Measurements from ENCODE around the gene CEMIP2. TPM values are rescaled to one million over a fixed set of nuclear protein-coding genes. Genes with fewer than 3 reads are reported as not detected.
A peak's percentile ranks its signal among the peaks of the same experiment; 100 is the strongest.

CEMIP2 gene
- total and polyA plus RNA-seq, 2 of the 13 experiments (the other 11 are each of a cell fraction or from before 2014, with no cell fraction given): 94.3 to 128 TPM

DNA sequence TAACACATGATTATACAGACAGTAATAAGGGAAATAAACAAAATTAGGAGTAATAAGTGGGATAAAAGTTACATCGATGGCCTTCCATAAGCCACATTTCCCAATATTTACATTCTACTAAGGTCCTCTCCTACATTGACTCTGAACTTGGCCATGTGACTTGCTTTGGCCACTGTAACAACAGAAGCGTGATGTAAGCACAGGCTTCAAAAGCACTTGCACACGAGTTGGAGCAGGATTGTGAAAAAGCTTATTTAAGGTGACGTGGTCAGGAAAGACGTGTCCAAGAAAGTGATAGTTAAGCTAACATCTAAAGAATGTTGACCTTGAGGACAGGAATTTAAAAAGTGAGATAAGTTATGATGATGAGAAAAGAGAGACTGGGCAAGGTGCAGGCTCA, 9.8 kb upstream of the CEMIP2 start (continued):
- peak; percentile 61; the same call in 1 of the 2 replicates for TF ChIP-seq HMGXB3 (CRISPR knock-in tag; IDR thresholded peaks at IDR 0.05; ENCODE audit: borderline replicate concordance)
- 0 out of 2 replicates have a peak, but pooled peaks have one; percentile 20 for TF ChIP-seq MIER2 (CRISPR knock-in tag; IDR thresholded peaks at IDR 0.05)
- TF ChIP-seq ETV5 (CRISPR knock-in tag; IDR thresholded peaks at IDR 0.05; ENCODE audit: borderline replicate concordance): peak; percentile 33; the same call in 1 of the 2 replicates
- peak in 1 of 2 experiments; percentile 43; a peak in 1 of 4 replicates for TF ChIP-seq NR2F1 (CRISPR knock-in tag; IDR thresholded peaks at IDR 0.05)
- peak; percentile 49; the same call in 1 of the 2 replicates for TF ChIP-seq ZBTB20 (CRISPR knock-in tag; IDR thresholded peaks at IDR 0.05; ENCODE audit: borderline replicate concordance, low read depth)
- TF ChIP-seq CREM (IDR thresholded peaks at IDR 0.05): peak; percentile 67
- TF ChIP-seq CREM (CRISPR knock-in tag; IDR thresholded peaks at IDR 0.05): no peak
- 0 out of 2 replicates have a peak, but pooled peaks have one; percentile 41 for TF ChIP-seq ZNF609 (CRISPR knock-in tag; IDR thresholded peaks at IDR 0.05; ENCODE audit: borderline replicate concordance)
- no peak for TF ChIP-seq HIC2 (CRISPR knock-in tag; IDR thresholded peaks at IDR 0.05; ENCODE audit: low read depth)
- peak; percentile 31; the same call in 1 of the 2 replicates for TF ChIP-seq ZHX1 (CRISPR knock-in tag; IDR thresholded peaks at IDR 0.05; ENCODE audit: low read depth)
- TF ChIP-seq ZBTB21 (CRISPR knock-in tag; IDR thresholded peaks at IDR 0.05): peak; percentile 90
- no peak for TF ChIP-seq KAT7 (CRISPR knock-in tag; IDR thresholded peaks at IDR 0.05; ENCODE audit: borderline replicate concordance)
- TF ChIP-seq ZNF17 (CRISPR knock-in tag; IDR thresholded peaks at IDR 0.05): no peak
- TF ChIP-seq ZNF724P (CRISPR knock-in tag; IDR thresholded peaks at IDR 0.05; ENCODE audit: borderline replicate concordance): no peak
- peak; percentile 34; the same call in 1 of the 2 replicates for TF ChIP-seq RCOR2 (CRISPR knock-in tag; IDR thresholded peaks at IDR 0.05)
- TF ChIP-seq GATAD1 (CRISPR knock-in tag; IDR thresholded peaks at IDR 0.05): peak; percentile 60; the same call in 1 of the 2 replicates
